BJ (cell line): Measurements from ENCODE around the gene SMC6. TPM values are rescaled to one million over a fixed set of nuclear protein-coding genes. Genes with fewer than 3 reads are reported as not detected.

Experiments
- CTCF ChIA-PET: fragments of 350-600 bp; formaldehyde crosslinking; extraction: SDS; loops from one replicate; lab custom pipeline; 2021; ENCODE audit warnings: antibody characterized with exemption, inconsistent platforms; lab: Yijun Ruan, JAX
- POLR2A ChIA-PET: fragments of 300-600 bp; sonication (Branson Sonifier 250); formaldehyde crosslinking; extraction: SDS; loops from one replicate; lab custom pipeline; 2021; ENCODE audit warnings: antibody characterized with exemption; lab: Charles Lee
- DNase-seq: peaks from one replicate; pipeline ENCODE4 v3.0.0-alpha.2; 2011; ENCODE audit warnings: low read depth
- H3K27me3 ChIP-seq: 2 replicates; pipeline ENCODE4 v1.6.0; 2011; ENCODE audit warnings: low read length; ENCODE audit not compliant: control insufficient read depth, insufficient read depth
- H3K36me3 ChIP-seq: 2 replicates; pipeline ENCODE4 v1.5.1; 2011; ENCODE audit warnings: low read length; ENCODE audit not compliant: control insufficient read depth, insufficient read depth
- H3K4me3 ChIP-seq: 2 replicates; pipeline ENCODE4 v1.5.1; 2011; ENCODE audit warnings: low read depth, mild to moderate bottlenecking, control low read depth, low read length
- CTCF ChIP-seq: IDR thresholded peaks from 2 replicates; pipeline ENCODE4 v1.5.1; 2011; ENCODE audit warnings: low read depth, mild to moderate bottlenecking, control low read depth, inconsistent platforms, low read length, moderate library complexity; ENCODE audit not compliant: insufficient read depth
- polyA plus RNA-seq: library from polyadenylated mRNA; depleted of rRNA; stranded (reverse); fragments of >200 nt; gene quantifications from 2 replicates; pipeline ENCODE4 v1.2.3, GENCODE V29; 2011

Gene SMC6
- polyA plus RNA-seq, 1 experiment: 5.2 TPM

GRCh38 chr2:17765398-17765797, 11.8 kb upstream of the SMC6 start:
- CTCF ChIA-PET: no interaction called here
- no peak overlapping the region for H3K4me3 ChIP-seq
- no peak for TF ChIP-seq CTCF
- POLR2A ChIA-PET: no interaction called here
- no peak for DNase-seq
- no peaks in the 10 kb centered on the region for H3K27me3 ChIP-seq
- no peaks in the 10 kb centered on the region for H3K36me3 ChIP-seq

GRCh38 chr2:17763641-17764333, 10.2 kb upstream of the SMC6 start:
- ChIA-PET POLR2A (no interaction called here), CTCF (no interaction called here)
- no peak for DNase-seq
- Histone ChIP-seq H3K36me3 (no peaks in the 10 kb centered on the region), H3K27me3 (no peaks in the 10 kb centered on the region), H3K4me3 (no peak overlapping the region)
- TF ChIP-seq CTCF: no peak

- DNase-seq: no peak
- Histone ChIP-seq H3K4me3 (no peak overlapping the region), H3K27me3 (no peaks in the 10 kb centered on the region), H3K36me3 (no peaks in the 10 kb centered on the region)
- ChIA-PET POLR2A (no interaction called here), CTCF (interaction anchor here (0.6 kb wide), 1 partner anchor 93 kb away, joined by 4 read pairs; no protein-coding TSS in a partner anchor)
- no peak for TF ChIP-seq CTCF
Measured at GRCh38 chr2:17762451-17762850, 8.8 kb upstream of the SMC6 start.

GRCh38 chr2:17759805-17760204, 6.2 kb upstream of the SMC6 start:
- no peaks in the 10 kb centered on the region for H3K27me3 ChIP-seq
- TF ChIP-seq CTCF: no peak
- no peak overlapping the region for H3K4me3 ChIP-seq
- CTCF ChIA-PET: interaction anchor here (1.1 to 2.1 kb wide), 2 partner anchors 33 to 71 kb away, joined by 3 to 5 read pairs; no protein-coding TSS in a partner anchor
- POLR2A ChIA-PET: no interaction called here
- no peaks in the 10 kb centered on the region for H3K36me3 ChIP-seq
- DNase-seq: no peak

GRCh38 chr2:17758118-17758517, 4.5 kb upstream of the SMC6 start:
- no peaks in the 10 kb centered on the region for H3K36me3 ChIP-seq
- no peak for TF ChIP-seq CTCF
- no peak overlapping the region for H3K4me3 ChIP-seq
- H3K27me3 ChIP-seq: no peaks in the 10 kb centered on the region
- CTCF ChIA-PET: interaction anchor here (0.8 kb wide), 1 partner anchor 73 kb away, joined by 3 read pairs; no protein-coding TSS in a partner anchor
- no peak for DNase-seq
- POLR2A ChIA-PET: no interaction called here
